Measurements from ENCODE around the gene TACR3.
"Not testable (repeated sequence)": the region's sequence is repeated elsewhere in the genome, so short reads cannot be mapped to it uniquely, and the experiment has no call there.

Gene TACR3, protein sequence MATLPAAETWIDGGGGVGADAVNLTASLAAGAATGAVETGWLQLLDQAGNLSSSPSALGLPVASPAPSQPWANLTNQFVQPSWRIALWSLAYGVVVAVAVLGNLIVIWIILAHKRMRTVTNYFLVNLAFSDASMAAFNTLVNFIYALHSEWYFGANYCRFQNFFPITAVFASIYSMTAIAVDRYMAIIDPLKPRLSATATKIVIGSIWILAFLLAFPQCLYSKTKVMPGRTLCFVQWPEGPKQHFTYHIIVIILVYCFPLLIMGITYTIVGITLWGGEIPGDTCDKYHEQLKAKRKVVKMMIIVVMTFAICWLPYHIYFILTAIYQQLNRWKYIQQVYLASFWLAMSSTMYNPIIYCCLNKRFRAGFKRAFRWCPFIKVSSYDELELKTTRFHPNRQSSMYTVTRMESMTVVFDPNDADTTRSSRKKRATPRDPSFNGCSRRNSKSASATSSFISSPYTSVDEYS

DNA sequence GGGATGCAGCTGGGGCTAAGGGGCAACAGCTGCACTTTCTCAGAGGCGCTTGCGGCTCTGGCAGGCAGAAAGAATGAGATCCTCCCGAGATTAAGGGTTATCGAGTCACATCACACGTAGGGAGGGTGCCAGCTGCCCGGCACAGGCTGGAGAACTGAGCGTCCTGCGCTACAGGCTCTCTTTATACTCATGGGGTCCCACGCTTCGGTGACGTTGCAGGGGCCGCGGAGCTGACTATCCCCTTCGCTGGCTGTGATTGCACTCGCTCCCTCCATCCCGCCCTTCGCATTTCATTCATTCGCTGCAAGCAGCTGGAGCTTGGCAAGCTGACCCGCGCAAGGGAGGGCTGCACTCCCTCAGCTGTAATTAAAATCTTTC, at the start of gene TACR3:
TSS of gene TACR3 (minus strand) at position 156 of the 378 bp plus-strand sequence. CDS start 310 bp downstream, outside the sequence.
- FAIRE-seq: no peak

DNA sequence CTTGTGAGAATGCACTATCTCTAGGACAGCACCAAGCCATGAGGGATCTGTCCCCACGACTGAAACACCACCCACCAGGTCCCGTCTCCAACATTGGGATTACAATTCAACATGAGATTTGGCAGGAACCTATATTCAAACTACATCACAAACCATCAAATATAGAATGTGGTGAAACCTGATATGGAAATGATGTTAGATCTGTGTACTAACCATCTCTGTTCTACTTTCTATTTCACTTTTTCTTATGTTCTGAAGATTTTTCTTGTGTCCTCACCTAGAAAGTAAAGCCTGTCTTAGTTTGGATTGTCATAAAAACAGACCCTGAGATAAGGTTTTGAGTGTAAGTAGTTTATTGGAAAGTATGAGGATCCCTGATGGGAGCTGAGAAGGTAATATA, 37.8 kb upstream of the TACR3 start:
- FAIRE-seq: no peak

DNA sequence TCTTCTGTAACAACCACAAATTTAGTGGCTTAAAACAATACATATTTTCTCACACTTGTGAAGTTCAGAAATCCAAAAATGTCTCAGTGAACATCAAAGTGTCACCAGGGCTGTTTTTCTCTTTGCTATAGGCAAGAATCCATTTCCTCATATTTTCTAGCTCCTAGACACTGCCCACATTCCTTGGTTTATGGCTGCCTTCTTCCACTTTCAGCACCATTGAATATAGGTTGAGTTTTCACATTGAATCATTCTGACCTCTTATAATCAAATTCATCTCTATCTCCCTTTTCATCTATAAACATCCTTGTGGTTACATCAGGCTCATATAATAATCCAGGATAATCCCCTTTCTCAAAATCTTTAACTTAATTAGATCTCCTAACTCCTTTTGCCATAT, 37.0 kb upstream of the TACR3 start:
- FAIRE-seq: no peak

DNA sequence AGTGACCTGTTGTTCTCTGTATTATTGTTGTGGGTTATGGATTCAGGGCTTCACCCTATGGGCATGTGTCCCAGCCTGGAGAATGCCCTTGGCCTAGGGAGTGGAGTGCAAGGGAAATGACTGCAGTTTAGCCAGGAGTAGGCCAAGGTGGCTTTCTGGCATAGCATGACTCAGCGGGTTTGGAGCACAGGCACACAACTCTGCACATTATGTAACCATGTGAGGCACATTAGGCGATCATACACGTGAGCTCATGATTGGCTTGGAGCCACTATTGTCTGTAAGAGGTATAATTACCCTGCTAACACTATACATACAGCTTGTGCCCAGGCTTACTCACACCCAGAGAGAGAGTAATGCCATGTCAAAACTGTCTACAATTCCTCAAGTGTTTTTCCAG, 35.1 kb upstream of the TACR3 start:
- no peak for FAIRE-seq

DNA sequence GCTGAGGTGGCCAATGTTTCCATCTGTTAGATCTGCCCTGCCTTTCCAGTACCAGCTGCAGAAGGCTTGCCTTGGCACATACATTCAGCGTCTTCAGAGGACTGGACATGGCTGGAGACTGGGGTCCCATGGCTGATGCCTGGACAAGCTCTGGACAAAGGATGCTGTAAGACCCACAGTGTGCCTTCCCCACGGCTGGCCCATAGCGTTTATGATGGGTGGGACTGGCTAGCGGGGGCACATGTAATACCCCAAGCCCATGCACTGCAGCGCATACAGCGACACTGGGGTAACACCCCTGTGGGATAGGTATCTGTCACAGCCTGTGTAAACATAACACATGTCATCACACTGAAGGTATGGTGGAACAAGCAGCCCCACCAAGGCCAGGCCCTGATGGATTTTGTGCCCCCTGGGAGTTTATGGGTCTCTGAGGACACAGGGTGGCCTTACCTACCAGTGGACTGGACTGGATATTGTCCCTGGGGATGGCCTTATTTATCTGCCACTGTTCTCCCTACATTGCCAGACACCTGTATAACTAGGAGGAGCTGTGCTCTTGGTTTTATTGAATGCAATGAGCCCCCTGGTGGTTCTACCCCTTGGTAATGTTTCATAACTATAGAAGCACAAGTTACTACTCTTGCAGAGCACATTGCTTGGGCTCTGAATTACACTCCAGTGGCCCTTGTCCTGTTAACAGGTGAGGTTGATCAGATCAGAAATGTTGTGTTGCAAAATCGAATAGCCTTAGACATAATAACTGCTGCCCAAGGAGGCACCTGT, 34.3 kb upstream of the TACR3 start:
- no peak for FAIRE-seq

DNA sequence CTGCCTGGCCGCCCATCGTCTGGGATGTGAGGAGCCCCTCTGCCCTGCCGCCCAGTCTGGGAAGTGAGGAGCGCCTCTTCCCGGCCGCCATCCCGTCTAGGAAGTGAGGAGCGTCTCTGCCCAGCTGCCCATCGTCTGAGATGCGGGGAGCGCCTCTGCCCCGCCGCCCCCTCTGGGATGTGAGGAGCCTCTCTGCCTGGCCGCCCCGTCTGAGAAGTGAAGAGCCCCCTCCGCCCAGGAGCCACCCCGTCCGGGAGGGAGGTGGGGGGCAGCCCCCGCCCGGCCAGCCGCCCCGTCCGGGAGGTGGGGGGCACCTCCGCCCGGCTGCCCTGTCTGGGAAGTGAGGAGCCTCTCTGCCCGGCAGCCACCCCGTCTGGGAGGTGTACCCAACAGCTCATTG, 3.4 kb upstream of the TACR3 start:
- not testable (repeated sequence) for FAIRE-seq

DNA sequence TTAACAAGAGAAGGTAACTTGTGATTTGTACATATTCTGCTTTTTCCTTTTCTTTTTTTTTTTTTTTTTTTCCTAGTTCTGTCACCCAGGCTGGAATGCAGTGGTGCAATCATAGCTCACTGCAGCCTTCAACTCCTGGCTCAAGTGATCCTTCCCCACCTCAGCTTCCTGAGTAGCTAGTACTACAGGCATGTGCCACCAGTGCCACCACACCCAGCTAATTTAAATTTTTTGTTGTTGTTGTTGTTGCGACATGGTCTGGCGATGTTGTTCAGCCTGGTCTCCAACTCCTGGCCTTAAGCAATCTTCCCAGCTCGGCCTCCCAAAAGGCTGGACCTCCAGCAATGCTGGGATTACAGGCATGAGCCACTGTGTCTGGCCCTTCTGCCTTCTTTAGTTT, 1.5 kb upstream of the TACR3 start:
- FAIRE-seq: no peak

DNA sequence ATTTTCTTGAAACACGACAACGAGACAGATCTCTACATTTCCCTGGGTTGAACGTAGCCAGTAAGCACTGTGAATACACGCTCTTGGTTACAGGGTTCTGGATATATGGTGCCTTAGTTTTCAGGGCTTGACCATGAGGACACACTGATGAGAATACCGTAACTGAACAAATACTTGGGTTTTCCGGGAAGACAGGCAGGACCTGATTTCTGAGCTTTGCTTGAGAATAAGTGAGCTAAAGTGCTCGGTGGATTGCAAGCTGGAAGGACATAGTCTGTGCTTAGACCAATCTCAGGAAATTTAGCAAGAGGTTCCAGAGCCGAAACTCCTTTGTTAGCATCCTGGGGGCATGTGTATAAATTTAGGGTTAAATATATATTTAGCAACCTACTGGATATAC, 876 bp upstream of the TACR3 start:
- no peak for FAIRE-seq

DNA sequence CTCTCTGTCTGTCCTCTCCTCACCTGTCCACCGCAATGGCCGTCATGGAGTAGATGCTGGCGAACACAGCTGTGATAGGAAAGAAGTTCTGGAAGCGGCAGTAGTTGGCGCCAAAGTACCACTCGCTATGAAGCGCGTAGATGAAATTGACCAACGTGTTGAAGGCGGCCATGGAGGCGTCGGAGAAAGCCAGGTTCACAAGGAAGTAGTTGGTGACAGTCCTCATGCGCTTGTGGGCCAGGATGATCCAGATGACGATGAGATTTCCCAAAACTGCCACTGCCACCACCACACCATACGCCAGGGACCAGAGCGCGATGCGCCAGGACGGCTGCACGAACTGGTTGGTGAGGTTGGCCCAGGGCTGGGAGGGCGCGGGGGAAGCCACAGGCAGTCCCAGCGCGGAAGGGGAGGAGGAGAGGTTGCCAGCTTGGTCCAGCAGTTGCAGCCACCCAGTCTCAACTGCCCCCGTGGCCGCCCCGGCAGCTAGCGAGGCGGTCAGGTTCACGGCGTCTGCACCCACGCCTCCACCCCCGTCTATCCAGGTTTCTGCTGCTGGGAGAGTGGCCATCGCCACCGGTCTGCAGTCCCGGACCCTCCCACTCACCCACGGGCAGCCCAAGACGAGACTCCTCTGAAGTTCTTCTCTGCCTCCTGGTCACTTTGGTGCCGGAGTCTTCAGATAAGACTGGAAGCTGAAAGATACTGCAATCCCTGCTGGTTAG, 518 bp downstream of the TACR3 start:
- no peak for FAIRE-seq

DNA sequence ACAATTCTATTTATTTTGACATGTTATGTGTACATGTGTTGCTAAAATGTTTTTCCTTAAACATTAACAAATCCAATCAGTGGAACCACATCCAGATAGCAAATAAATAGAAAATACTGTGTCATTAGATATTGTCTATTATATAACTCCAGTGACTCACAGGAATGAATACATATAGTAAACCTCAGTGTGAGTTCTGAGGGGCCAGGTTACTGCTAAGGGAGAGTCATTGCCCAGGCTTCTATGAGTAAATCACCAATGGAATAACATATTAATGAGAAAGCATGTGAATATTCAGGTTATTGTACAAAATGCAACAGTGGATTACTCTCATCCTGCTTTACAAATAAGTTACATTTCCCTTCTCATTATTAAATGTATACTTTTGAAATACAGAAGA, 27.2 kb downstream of the TACR3 start:
- FAIRE-seq: no peak

DNA sequence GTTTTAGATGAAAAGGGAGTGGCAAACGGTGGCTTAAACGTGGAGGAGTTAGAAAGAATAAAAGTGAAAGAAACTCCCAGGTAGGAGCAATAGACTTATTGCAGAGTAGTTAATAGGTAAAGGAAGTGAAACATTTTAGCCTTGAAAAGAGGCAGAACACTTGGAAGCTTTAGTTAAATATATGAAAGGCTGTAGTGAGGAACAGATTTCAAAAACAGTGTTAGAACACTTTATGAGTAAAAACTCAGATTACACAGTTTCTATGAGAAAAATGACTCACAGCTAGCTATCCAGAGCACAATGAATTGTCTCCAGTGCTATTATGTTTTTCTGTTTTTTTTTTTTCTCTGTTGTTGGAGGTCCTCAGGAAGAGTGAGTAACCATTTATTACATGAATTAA, 45.8 kb downstream of the TACR3 start:
- FAIRE-seq: no peak

DNA sequence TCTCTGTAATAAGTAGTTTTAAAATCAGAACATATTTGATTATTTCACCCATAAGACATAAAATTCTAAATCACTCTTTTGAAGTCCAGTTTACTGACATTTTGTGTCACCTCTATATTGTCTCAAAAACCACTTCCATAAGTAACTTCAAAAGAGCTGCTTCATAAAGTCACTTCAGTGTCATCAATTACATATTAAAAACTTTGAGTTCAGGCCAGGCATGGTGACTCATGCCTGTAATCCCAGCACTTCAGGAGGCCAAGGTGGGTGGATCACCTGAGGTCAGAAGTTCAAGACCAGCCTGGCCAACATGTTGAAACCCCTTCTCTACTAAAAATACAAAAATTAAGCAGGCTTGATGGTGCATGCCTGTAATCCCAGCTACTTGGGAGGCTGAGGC, 53.0 kb downstream of the TACR3 start:
- not testable (repeated sequence) for FAIRE-seq

DNA sequence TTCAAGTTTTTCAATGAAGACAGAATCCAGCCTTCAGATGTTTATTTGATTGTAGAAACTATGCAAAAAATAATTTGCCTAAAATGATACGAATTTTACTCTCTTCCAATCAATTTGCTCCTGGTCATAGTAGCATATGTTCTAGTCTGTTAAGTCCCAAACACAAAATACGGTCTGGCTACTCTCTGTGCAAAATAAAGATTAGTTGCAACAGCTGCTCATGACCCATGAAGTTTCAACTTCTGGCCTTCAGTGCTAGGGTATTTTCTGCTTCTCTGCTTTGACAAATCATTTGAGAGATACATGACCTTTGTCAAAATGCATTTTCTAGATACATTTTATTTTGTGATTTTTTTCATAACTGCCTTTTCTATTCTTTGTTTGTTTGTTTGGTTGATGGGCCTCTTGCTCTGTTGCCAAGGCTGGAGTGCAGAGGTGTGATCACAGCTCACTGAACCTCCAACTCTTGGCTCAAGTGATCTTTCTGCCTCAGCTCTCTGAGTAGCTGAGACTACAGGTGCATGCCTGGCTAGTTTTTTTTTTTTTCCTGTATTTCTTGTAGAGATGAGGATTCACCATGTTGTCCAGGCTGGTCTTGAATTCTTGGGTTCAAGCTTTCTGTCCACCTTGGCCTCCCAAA, 55.2 kb downstream of the TACR3 start:
- FAIRE-seq: no peak

DNA sequence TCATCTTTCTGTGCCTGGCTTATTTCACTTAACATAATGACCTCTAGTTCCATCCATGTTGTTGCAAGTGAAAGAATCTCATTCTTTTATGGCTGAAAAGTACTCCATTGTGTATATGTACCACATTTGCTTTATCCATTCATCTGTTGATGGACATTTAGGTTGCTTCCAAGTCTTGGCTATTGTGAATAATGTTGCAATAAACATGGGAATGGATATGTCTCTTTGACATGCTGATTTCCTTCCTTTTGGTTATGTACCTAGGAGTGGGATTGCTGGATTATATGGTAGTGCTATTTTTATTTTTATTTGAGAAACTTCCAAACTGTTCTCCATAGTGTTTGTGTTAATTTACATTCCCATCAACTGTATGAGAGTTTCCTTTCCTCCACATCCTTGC, 71.2 kb downstream of the TACR3 start:
- no peak for FAIRE-seq

DNA sequence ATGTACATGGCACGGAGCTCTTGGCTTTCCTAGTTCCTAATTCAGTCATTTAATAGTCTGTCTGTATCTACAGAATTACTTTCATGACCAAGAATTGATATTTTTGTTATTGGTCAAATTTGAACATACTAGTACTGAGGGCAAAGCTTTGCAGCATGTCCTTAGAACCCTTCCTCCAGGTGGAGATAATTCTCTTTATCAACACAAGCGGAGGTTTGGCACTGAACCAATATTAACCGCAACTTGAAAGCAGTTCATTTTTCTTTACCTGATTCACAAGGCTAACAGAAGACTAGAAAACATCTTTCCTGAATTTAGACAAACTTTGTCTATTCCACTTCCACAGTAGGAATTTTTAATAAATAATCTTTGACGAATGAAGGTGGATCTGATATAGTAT, 73.8 kb downstream of the TACR3 start:
- no peak for FAIRE-seq

DNA sequence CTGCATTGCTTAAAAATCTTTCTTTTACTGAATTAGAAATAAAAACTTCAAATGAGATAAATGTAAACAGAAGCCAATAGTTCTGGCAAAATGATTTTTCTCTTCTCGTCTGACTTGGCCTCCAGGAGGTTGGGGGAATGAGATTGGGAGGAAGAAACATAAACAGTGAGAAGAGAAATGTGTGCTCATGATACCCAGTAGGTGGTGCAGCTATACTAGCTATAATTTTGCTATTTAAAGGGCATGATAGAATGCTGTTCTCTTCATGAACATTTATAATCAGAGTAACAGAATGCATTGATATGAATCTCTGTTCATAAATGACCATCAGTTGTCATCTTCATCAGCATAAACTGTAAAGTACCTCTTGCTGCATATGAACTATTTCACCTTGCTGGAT, 85.5 kb downstream of the TACR3 start:
- FAIRE-seq: no peak

DNA sequence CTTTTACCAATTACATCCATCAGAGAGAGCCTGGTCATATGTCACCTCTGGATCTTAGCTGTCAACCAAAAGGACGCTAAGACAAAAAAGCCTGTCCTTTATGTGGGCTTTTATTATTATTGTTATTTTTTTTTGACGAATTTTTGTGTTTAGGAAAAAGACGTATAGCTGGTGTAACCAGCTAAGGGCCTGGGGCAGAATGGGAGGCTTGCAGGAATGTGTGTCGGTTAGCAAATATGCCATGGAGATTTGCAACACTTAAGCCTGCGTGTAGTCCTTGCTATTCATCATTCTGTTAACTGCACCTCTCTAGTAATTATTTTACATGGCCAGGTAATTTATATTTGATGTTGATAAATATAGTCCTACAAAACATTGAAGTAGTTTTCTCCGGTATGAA, 93.5 kb downstream of the TACR3 start:
- FAIRE-seq: no peak

DNA sequence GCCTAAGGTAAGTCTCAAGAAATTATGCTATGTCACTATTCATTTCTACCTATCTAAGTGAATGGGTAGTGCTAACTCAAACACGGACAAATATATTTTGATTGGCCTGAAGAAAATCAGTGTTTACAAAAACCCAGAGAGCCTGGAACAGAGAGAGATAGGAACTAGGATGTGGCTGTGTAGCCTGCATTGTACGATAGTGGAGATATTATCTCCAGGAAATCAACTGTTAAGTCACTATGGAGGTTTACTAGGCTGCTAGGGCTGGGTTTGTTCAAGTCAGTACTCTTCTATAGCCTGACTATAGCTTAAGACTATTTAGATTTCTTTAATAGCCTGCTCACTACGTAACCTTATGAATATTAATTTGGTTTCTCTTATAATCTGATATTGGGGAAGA, 127.9 kb downstream of the TACR3 start:
- no peak for FAIRE-seq

DNA sequence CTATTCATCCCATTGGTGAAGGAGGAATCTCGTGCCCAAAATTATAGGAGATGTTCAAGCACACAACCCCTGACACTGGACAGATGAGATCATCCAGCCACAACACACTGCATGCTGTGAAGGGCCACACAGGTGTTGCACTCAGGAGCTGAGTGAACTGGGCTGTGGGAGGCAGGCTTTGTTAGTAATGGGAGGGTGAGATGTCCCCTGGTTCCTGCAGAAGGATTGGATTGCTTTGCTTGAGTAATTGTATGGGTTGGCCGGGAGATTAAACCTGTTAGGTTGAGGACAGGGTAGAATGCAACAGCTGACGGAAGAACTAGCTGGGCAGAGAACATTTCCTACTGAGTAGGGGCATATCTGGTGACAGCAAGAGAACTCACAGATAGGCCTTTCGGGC, 152.2 kb downstream of the TACR3 start:
- no peak for FAIRE-seq

DNA sequence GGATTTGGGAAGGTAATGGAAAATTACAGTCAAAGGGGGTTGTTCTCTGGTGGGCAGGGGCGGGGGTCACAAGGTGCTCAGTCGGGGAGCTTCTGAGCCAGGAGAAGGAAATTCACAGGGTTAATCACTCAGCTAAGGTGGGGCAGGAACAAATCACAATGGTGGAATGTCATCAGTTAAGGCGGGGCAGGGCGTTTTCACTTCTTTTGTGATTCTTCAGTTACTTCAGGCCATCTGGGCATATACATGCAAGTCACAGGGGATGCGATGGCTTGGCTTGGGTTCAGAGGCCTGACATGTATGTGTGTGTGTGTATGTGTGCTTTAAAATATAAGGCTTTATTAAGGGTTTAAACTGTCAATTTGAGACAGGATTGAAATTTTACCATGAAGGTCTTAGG, 160.6 kb downstream of the TACR3 start:
- FAIRE-seq: not testable (repeated sequence)

All from colon (tissue), 2 donors.